CD4-positive, alpha-beta T cell treated with Interleukin-17A for 4 hours (primary cell): ENCODE results near the gene XK.
A peak's percentile ranks its signal among the peaks of the same experiment; 100 is the strongest.
"Not testable (repeated sequence)": the region's sequence is repeated elsewhere in the genome, so short reads cannot be mapped to it uniquely, and the experiment has no call there.

Experiments used
- DNase-seq: peaks from one replicate; pipeline ENCODE4 v3.0.0-alpha.2; 2020; ENCODE audit warnings: mixed read lengths

XK gene

GRCh38 chrX:37685381-37686359 lies at the start of gene XK:
XK (plus strand) TSS chrX:37685791; CDS start chrX:37685962, 171 bp downstream.
- DNase-seq, result peak; percentile 19

GRCh38 chrX:37638047-37638446 lies 47.5 kb upstream of the XK start:
- no peak for DNase-seq

GRCh38 chrX:37640142-37640541 lies 45.4 kb upstream of the XK start:
- no peak for DNase-seq

GRCh38 chrX:37641859-37642258 lies 43.7 kb upstream of the XK start:
- no peak for DNase-seq

GRCh38 chrX:37644381-37645305 lies 40.9 kb upstream of the XK start:
- no peak for DNase-seq

GRCh38 chrX:37646254-37646653 lies 39.3 kb upstream of the XK start:
- DNase-seq, result no peak

- DNase-seq, result not testable (repeated sequence)
Measured at GRCh38 chrX:37650879-37651278, 34.7 kb upstream of the XK start.

GRCh38 chrX:37651921-37652452 lies 33.6 kb upstream of the XK start:
- no peak for DNase-seq

GRCh38 chrX:37652589-37653231 lies 32.9 kb upstream of the XK start:
- DNase-seq, result no peak

GRCh38 chrX:37653397-37654085 lies 32.0 kb upstream of the XK start:
- no peak for DNase-seq

- no peak for DNase-seq
Measured at GRCh38 chrX:37658343-37659030, 27.1 kb upstream of the XK start.

GRCh38 chrX:37659047-37659446 lies 26.5 kb upstream of the XK start:
- no peak for DNase-seq

- no peak for DNase-seq
Measured at GRCh38 chrX:37662181-37662580, 23.4 kb upstream of the XK start.

- no peak for DNase-seq
Measured at GRCh38 chrX:37666516-37666915, 19.1 kb upstream of the XK start.

GRCh38 chrX:37667141-37667540 lies 18.4 kb upstream of the XK start:
- DNase-seq, result no peak

- no peak for DNase-seq
Measured at GRCh38 chrX:37672563-37672962, 13.0 kb upstream of the XK start.

- no peak for DNase-seq
Measured at GRCh38 chrX:37676811-37677210, 8.8 kb upstream of the XK start.

GRCh38 chrX:37677243-37677642 lies 8.3 kb upstream of the XK start:
- no peak for DNase-seq

GRCh38 chrX:37677765-37678164 lies 7.8 kb upstream of the XK start:
- DNase-seq, result no peak

GRCh38 chrX:37678574-37678973 lies 7.0 kb upstream of the XK start:
- DNase-seq, result no peak

- DNase-seq, result no peak
Measured at GRCh38 chrX:37679230-37679629, 6.4 kb upstream of the XK start.

- DNase-seq, result no peak
Measured at GRCh38 chrX:37679888-37680287, 5.7 kb upstream of the XK start.
